ENCODE data around the gene RABEPK.

Gene RABEPK

GRCh38 chr9:125238127-125238914, 38.0 kb downstream of the RABEPK start:
- no peak overlapping the region for H3K27ac ChIP-seq
- no peak for TF ChIP-seq ZFX (IDR thresholded peaks at IDR 0.05)
- no peak for TF ChIP-seq CTCF (conservative IDR thresholded peaks at IDR 0.05)

GRCh38 chr9:125238915-125239446, 38.6 kb downstream of the RABEPK start:
- no peak overlapping the region for H3K27ac ChIP-seq
- TF ChIP-seq CTCF (conservative IDR thresholded peaks at IDR 0.05) (no peak), ZFX (IDR thresholded peaks at IDR 0.05) (no peak)

GRCh38 chr9:125239631-125240597, 39.6 kb downstream of the RABEPK start:
- TF ChIP-seq ZFX (IDR thresholded peaks at IDR 0.05) (no peak), CTCF (conservative IDR thresholded peaks at IDR 0.05) (no peak)
- H3K27ac ChIP-seq: peak overlapping the region; percentile 94

- peak overlapping the region; percentile 94 for H3K27ac ChIP-seq
- TF ChIP-seq ZFX (IDR thresholded peaks at IDR 0.05): no peak
- TF ChIP-seq CTCF (conservative IDR thresholded peaks at IDR 0.05): no peak
Measured at GRCh38 chr9:125240649-125240999, 40.3 kb downstream of the RABEPK start.

GRCh38 chr9:125241000-125241862, 40.9 kb downstream of the RABEPK start, which contains the start of gene HSPA5:
TSS of gene HSPA5 (minus strand) at chr9:125241343. CDS start at chr9:125241126, 217 bp downstream.
- peak; percentile 90 for TF ChIP-seq ZFX (IDR thresholded peaks at IDR 0.05)
- TF ChIP-seq CTCF (conservative IDR thresholded peaks at IDR 0.05): no peak
- peak within 1 kb of the TSS; percentile 94 for H3K27ac ChIP-seq

- H3K27ac ChIP-seq: peak overlapping the region; percentile 94
- TF ChIP-seq ZFX (IDR thresholded peaks at IDR 0.05): peak; percentile 65; the same call in 1 of the 2 replicates
- no peak for TF ChIP-seq CTCF (conservative IDR thresholded peaks at IDR 0.05)
Measured at GRCh38 chr9:125241863-125242739, 41.8 kb downstream of the RABEPK start.
